Right hindlimb (tissue), 1 donor: ENCODE results near the gene LIF.
"Not testable (repeated sequence)": the region's sequence is repeated elsewhere in the genome, so short reads cannot be mapped to it uniquely, and the experiment has no call there.

Source experiments
- DNase-seq: peaks from one replicate; pipeline ENCODE4 v3.0.0-alpha.2; 2018

The LIF gene

GRCh38 chr22:30205281-30206115, 41.1 kb downstream of the LIF start:
- DNase-seq: peak; percentile 71

DNA sequence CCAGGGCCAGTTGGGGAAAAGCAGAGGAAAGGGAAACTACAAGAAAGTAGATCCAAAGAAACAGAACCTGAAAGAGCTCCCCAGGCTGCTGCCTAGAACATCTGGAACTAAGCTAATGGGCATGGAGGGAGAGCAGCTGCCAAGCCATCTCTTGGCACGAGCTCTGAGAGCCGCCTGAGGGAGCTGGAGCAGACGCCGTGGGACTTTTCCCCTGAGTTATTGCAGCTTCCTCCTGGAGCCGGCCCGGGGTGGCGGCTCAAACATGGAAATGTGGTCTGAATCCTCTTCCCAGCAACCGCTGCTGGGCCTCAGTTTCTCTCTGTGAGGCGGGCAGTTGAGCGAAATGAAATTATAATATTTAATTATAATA, 41.8 kb downstream of the LIF start:
- DNase-seq: peak; percentile 81

GRCh38 chr22:30204015-30204741, 42.4 kb downstream of the LIF start:
- no peak for DNase-seq

GRCh38 chr22:30202531-30203006, 44.0 kb downstream of the LIF start:
- peak; percentile 55 for DNase-seq

GRCh38 chr22:30201945-30202344, 44.6 kb downstream of the LIF start:
- DNase-seq: no peak

- DNase-seq: not testable (repeated sequence)
Observed at GRCh38 chr22:30200905-30201304, 45.7 kb downstream of the LIF start.

GRCh38 chr22:30198921-30199320, 47.6 kb downstream of the LIF start:
- DNase-seq: no peak

DNA sequence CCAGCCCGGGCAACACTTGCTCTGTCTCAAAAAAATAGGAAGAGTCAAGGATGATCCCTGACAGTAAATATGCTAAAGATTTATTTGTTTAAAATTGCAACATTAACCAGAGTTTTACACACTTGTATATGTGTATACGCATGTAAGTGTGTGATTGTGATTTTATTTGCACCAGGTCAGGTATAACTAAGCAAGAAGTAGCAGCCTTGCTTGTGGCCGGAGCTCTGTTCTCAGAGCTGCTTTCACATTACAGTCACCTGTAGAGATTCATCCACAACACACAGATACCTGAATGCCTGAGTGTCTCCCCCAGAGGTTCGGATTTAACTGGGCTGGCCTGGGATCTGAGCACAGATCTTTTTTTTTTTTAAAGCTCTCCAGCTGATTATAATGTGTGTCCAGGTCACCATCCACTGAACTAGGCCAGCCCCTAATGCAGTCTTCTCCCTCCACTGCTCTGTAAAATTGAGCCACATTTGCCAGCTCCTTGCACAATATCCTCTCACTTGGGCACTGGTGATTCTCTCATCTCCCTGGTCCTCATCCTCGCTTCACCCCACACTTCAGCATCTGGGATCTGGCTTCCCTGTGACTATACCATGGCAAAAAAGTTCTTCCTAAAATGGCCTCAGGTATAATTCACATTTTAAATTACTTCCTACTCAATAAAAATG, 48.3 kb downstream of the LIF start:
- no peak for DNase-seq

GRCh38 chr22:30197389-30197788, 49.2 kb downstream of the LIF start:
- no peak for DNase-seq

GRCh38 chr22:30196880-30197336, 49.7 kb downstream of the LIF start:
- no peak for DNase-seq

DNA sequence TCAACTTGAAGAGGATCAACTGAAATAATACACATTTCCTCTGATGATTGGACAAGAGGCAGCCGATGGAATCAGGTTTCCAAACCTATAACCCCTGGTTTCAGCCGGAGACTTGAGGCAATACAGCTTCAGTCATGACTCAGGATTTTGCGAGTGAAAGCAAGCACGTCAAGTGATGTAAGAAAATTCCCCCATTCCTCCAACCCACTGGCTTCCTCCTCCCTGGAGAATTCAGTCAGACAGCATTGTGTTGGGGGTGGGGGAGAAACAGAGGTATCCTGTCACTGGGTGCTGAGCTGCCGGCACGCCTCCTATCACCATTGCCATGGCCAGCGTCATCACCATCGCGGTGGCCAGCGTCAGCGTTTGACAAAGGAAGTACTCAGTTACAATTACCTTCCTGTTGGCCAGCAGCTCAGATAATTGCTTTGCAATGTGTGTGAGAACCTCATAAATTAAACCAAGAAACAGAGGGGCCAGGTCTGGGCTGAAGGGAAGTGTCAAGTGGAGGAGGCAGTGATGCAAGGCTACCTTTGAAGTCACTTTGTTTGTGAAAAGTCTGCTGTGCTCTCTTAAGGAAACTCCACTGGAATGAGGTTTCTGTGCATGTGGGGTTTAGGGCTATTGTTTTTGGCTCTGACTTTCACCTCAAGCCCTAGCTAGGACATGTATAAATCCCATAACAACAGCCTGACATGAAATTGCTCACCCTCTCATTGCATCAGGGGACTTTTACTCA, 50.2 kb downstream of the LIF start:
- DNase-seq: peak; percentile 92

DNA sequence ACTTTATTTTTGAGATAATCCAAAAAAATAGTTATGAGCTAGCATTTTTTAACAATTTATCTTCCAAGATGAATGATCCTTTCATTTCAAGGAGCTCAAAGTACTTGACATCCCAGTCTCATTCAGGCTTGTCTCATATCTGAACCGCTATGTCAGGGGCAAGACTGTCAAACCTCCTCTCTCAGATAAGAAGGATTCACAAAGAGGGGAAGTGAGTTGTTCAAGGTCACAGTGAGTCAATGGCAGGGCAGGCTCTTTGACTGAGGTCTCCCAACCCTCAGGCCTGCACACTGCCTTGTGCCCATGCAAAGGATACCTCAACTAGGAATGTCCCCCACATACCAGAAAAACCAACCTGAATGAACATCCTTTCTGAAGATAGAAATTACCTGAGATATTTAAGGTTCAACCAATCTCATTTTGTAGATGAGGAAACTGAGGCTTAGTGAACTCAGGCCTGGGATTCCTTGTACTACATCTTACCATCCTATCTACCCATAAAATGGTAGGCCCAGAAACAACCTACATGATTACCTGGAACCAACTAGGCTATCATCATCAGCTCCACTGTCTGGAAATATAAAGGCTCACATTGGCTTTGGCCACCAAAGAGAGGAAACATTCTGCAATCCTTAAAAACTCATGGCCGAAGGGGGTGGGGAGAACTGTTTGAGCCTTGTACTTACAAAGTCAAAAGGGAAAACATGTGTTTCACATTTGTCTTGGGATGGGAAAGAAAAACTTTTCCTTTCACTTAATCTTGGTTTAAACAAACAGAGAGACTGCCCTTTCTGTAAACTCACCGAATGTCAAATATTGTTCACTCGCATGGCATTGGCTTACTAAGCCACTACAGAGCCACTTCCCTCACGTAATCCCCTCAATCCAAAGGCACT, 51.1 kb downstream of the LIF start:
- peak; percentile 80 for DNase-seq

GRCh38 chr22:30193031-30193775, 53.4 kb downstream of the LIF start:
- no peak for DNase-seq

DNA sequence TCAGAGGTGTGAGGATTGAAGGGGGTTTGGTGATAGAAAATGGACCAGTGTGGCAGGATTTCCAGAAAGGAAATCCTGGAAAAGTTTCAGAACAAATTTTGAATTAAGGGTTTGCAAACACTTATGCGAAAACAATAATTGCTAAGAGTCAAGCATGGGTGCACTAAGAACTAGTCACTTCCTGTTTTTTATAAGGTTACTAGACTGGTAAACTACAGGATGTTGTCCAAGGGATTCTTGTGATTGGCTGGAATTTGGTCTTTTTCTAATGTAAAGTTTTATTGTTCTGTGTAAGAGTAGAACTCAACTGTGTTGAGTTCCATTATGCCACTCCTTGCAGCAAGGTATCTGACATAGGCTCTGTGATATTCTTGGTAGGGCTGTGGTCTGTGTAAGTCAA, 54.1 kb downstream of the LIF start:
- DNase-seq: no peak

DNA sequence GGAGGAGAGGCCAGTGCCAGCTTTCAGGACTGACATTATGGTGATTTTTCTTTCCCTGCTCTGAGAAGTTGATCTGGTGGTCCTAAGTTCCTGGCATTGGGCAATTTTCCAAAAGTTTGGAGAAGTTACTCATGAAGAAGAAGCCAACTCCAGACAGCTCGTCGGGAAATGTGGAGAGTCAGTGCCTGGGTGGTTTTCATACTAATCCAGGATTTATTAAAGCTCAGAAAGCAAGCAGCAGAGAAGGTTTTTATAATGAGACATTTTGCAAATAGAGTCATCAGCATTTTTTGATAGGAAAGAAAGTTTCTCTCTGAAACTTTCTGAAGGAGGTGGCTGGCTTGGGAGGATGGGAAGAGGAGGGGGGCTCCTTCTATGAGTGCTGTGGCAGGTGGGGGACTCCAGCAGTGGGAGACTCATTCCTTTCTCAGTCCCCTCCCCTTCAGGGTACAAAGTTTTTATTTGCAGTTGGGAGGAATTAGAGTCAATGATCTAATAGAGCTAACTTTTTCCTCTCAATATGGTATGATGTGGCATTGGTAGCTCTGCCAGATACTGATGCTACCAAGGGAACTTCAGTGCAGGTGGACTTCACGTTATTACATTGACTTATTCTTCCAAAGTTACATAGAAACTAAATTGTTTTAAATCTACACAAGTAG, 55.4 kb downstream of the LIF start:
- no peak for DNase-seq

- DNase-seq: no peak
Observed at GRCh38 chr22:30190574-30190973, 56.0 kb downstream of the LIF start.
